ENCODE results near the gene RXRB. TPM values are rescaled to one million over a fixed set of nuclear protein-coding genes. Genes with fewer than 3 reads are reported as not detected.

RXRB gene
- total and polyA plus RNA-seq, 2 donors: 21.4 to 41.6 TPM

DNA sequence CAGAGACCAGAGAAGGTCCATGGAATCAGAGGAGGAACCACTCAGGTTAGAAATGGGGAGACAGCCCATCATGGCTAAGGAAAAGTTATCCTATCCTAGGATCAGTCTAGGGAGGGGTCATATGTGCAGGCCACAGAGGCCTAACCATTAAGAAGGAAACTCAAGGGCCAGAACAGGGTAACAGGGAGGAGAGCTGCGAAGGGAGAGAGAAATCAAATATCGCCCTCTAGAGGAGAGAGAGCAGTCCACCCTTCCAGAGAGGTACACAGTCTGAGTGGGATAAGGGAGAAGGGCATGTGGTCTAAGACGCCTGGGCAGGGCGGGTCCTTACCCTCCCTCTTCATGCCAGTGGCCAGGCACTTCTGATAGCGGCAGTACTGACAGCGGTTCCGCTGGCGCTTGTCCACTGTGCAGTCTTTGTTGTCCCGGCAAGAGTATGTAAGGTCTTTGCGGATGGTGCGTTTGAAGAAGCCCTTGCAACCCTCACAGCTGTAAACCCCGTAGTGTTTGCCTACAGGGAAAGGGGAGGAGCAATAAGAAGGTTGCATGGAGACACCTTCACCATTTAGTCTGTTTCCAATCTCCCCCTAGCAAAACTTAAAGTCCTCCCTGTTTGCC, 2.9 kb downstream of the RXRB start:
- DNase-seq (ENCODE audit: extremely low spot score): no peak
- H3K27ac ChIP-seq (ENCODE audit: low read depth): no peak overlapping the region
- peaks cover 2% of the 10 kb centered on the region for H3K4me1 ChIP-seq (ENCODE audit: insufficient read depth)
- WGBS: 40% methylated on average over 12 of the region's 12 CpGs
- no peak overlapping the region for H3K4me3 ChIP-seq (ENCODE audit: low read depth, low read length)
- no peaks in the 10 kb centered on the region for H3K36me3 ChIP-seq (ENCODE audit: insufficient read depth)

- H3K27ac ChIP-seq (ENCODE audit: low read depth): no peak overlapping the region
- no peak overlapping the region for H3K4me3 ChIP-seq (ENCODE audit: low read depth, low read length)
- no peaks in the 10 kb centered on the region for H3K36me3 ChIP-seq (ENCODE audit: insufficient read depth)
- 77% methylated on average over 15 of the region's 15 CpGs for WGBS
- no peaks in the 10 kb centered on the region for H3K4me1 ChIP-seq (ENCODE audit: insufficient read depth)
- DNase-seq (ENCODE audit: extremely low spot score): no peak
These were observed 4.9 kb downstream of the RXRB start for GRCh38 chr6:33195304-33196165.

- DNase-seq (ENCODE audit: extremely low spot score): no peak
- Histone ChIP-seq H3K27ac (ENCODE audit: low read depth) (no peak overlapping the region), H3K36me3 (ENCODE audit: insufficient read depth) (no peaks in the 10 kb centered on the region), H3K4me3 (ENCODE audit: low read depth, low read length) (no peak overlapping the region), H3K4me1 (ENCODE audit: insufficient read depth) (no peaks in the 10 kb centered on the region)
- WGBS: 51% methylated on average over 8 of the region's 8 CpGs
These were observed 6.0 kb downstream of the RXRB start for GRCh38 chr6:33194431-33194979.

DNA sequence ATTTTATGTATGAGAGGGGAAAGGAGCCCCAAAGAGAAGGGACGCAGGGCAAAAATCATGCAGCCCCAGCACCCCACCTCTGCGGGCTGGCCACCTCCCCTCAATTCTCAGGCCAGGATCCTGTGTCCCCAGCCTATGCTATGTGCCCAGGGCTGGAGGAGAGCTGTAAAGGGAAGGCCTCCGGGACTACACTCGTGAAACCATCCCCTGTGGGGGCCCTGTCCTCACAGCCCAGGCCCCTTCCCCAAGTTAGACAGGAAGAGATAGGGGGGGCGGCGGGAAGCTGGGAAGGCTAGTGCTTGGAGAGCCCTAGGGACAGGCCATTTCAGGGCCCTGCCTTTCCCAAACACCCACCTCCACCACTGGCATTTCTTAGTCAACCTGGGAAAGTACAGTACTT, 6.8 kb downstream of the RXRB start:
- no peak overlapping the region for H3K27ac ChIP-seq (ENCODE audit: low read depth)
- H3K36me3 ChIP-seq (ENCODE audit: insufficient read depth): no peaks in the 10 kb centered on the region
- no peak overlapping the region for H3K4me3 ChIP-seq (ENCODE audit: low read depth, low read length)
- WGBS: 60% methylated on average over 6 of the region's 6 CpGs
- no peaks in the 10 kb centered on the region for H3K4me1 ChIP-seq (ENCODE audit: insufficient read depth)
- no peak for DNase-seq (ENCODE audit: extremely low spot score)

DNA sequence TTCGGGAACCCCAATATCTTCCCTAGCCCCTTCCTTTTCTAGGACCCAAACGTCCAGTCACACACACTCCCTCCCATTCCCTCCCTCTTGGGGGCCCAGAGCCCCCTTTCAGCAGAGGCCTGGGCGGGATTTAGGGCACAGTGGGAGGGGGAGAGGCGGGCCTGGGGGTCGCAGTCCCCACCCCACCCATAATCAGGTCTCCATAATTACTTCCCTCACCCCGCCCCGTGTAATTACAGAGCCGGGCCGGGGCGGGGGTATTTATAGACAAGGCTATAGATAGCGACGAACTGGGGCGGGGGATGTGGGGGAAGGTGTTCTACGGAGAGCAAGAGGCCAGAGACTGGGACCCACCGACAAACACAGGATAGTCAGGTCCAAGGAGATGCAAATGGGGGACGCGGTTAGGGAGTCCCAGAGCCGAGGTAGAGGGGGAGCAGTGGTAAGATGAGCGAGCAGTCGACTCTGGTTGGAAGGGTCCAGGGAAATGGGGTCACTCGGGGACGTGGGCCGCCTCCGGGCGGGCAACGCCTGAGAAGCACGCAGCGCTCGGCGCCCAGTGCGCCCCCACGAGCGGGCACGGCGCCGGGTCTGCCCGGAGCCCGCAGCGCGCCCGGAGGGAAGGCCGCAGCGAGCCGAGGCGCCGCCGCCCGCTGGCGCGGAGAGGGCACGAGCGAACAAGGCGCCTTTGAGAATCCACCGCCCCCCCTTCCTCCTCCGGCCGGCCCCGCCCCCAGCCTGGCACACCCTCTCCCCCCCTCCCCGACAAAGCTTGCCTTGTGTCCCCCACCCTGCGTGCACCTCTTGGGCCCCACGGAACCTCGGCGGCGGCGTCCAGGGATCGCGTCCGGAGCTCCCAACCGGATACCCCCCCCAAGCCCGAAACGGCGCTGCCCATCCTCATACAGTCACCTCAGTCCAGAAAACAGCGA, 7.5 kb downstream of the RXRB start:
- Histone ChIP-seq H3K4me3 (ENCODE audit: low read depth, low read length) (peak overlapping the region; percentile 21), H3K27ac (ENCODE audit: low read depth) (no peak overlapping the region), H3K36me3 (ENCODE audit: insufficient read depth) (no peaks in the 10 kb centered on the region), H3K4me1 (ENCODE audit: insufficient read depth) (no peaks in the 10 kb centered on the region)
- no peak for DNase-seq (ENCODE audit: extremely low spot score)
- 3% methylated on average over 72 of the region's 72 CpGs for WGBS

DNA sequence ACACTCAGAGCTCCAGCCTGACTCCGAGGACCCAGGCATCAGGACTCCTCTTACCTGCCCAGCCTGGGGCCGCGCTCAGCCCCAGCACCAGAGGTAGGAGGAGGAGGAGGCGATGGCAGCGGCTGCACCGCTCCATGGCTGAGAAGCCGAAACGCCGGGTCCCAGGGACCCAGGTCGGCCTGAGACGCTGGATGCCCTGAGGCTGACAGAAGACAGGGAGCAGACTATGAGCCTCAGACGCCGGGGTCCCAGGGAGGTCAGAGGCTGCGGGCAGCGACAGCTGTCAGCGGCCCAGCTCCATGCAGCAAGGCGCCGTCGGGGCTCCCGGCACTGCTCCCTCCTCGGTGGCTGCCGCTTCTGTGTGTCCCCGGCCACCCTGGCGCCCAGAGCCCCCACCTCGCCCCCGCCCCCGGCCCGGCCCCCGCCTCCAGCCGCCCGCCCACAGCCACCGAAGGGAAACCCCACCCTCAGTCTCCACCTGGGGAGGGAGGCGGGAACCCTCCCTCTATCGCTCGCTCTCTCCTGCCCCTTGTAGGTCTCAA, 8.3 kb downstream of the RXRB start, which contains the start of gene COL11A2:
Gene COL11A2 (minus strand): TSS at position 363 of the 542 bp plus-strand sequence. CDS start 227 bp downstream, at position 136.
- no peak for DNase-seq (ENCODE audit: extremely low spot score)
- no peak within 1 kb of the TSS for H3K27ac ChIP-seq (ENCODE audit: low read depth)
- H3K4me1 ChIP-seq (ENCODE audit: insufficient read depth): no peaks in the 10 kb centered on the region
- WGBS: 9% methylated on average over 35 of the region's 35 CpGs
- no peaks in the 10 kb centered on the region for H3K36me3 ChIP-seq (ENCODE audit: insufficient read depth)
- H3K4me3 ChIP-seq (ENCODE audit: low read depth, low read length): peak within 1 kb of the TSS; percentile 21

DNA sequence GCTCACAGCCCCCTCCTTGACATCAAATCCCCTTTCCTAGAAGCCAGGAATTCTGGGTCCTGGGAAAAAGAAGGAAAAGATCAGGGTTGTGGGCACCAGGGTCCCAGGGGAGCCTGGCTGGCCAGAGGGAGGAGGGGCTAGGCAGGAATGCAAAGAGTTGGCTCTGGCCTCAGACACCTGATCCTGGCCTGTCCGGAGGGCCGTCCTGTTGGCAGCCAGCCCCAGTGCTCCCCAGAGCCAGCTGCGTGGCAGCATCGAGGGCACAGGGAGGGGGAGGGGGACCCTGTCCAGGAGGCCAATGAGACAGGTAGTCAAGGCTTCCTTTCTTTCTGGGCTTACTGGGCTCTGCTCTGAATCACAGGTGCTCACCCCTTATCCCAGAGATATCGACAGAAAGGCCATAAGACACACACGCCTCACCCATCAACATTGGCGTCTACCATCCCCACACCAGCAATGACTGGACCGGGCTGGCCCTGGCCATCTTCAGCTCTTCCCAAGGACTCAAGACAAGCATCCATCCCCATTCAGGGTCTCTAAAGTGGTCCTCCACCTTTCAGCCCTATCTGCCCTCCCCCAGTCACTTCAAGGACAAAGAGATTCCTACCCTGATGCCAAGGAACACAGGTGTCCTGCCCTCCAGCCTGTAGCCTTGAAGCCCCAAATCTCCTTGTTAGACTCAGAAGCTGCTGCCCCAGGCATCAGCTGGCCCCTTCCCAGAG, 8.9 kb downstream of the RXRB start:
- H3K4me3 ChIP-seq (ENCODE audit: low read depth, low read length): no peak overlapping the region
- no peak overlapping the region for H3K27ac ChIP-seq (ENCODE audit: low read depth)
- no peaks in the 10 kb centered on the region for H3K4me1 ChIP-seq (ENCODE audit: insufficient read depth)
- 39% methylated on average over 8 of the region's 8 CpGs for WGBS
- DNase-seq (ENCODE audit: extremely low spot score): no peak
- H3K36me3 ChIP-seq (ENCODE audit: insufficient read depth): no peaks in the 10 kb centered on the region

DNA sequence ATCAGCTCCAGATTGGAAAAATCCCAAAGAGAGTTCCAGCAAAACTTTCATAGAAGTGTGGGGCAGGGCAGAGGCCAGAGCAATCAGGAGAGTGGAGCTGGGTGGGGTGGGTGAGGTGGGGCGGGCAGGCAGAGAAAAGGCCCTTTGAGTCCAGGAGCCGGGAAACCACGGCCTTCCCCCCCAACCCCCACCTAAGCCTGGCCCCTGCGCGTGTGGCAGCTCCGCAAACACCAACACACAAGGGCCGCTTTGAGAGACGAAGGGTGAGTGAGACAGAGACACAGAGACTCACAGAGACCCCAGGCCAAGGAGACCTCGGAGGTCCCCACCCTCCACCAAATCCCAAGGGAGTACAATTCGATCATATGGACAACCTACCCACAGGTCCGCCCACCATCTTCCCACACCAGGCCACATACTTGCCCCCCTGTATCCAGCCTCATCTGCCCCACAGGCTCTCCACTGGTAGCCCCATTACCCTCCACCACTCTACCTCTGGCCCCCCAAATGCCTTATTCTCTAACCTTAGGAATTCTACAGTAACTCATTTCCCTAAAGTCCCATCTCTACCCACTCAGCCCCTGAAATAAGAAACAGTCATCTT, 9.9 kb downstream of the RXRB start:
- no peaks in the 10 kb centered on the region for H3K36me3 ChIP-seq (ENCODE audit: insufficient read depth)
- WGBS: 86% methylated on average over 11 of the region's 11 CpGs

DNA sequence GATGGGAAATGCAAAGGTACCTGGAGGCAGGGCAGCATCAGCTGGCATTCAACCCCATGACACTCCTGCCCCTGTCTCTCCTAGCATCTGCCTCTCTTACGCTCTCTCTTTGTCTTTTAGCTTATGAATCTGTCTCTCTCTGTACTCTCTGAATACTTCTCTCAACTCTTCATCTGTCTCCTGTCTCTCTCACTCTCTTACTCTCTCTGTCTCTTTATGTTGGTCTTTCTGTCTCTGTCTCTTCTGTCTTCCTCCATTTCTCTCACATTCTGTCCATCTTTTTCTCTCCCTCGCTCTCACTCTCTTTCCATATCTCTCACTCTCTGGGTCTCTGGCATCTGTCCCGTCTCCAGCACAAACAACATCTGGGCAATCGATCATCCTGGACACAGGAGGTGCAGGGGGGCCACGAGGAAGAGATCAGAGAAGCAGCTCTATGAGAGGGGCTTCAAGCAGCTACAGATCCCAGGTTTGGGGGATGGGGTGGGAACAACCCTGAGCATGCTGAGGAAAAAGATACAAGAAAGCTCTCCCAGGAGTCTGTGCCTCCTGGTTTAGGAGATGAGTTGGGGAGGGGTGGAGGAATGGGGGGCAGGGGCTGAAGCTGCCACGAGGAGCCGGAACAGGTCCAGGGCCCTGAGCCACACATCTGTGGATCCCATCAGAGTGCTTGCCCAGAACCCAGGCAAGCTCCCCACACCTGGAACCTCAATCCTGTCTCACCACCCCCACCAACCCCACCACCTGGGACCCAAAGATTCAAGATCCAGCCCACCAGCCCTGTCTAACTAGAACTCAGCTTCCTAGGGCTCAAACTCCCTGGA, 10.6 kb downstream of the RXRB start:
- no peak overlapping the region for H3K27ac ChIP-seq (ENCODE audit: low read depth)
- H3K36me3 ChIP-seq (ENCODE audit: insufficient read depth): no peaks in the 10 kb centered on the region
- DNase-seq (ENCODE audit: extremely low spot score): no peak
- 53% methylated on average over 7 of the region's 7 CpGs for WGBS
- no peaks in the 10 kb centered on the region for H3K4me1 ChIP-seq (ENCODE audit: insufficient read depth)
- H3K4me3 ChIP-seq (ENCODE audit: low read depth, low read length): no peak overlapping the region

More for the DNA sequence above, 9.9 kb downstream of the RXRB start:
- no peak overlapping the region for H3K27ac ChIP-seq (ENCODE audit: low read depth)
- DNase-seq (ENCODE audit: extremely low spot score): no peak
- H3K4me3 ChIP-seq (ENCODE audit: low read depth, low read length): no peak overlapping the region
- no peaks in the 10 kb centered on the region for H3K4me1 ChIP-seq (ENCODE audit: insufficient read depth)

GRCh38 chr6:33189164-33189563, 11.3 kb downstream of the RXRB start:
- no peaks in the 10 kb centered on the region for H3K4me1 ChIP-seq (ENCODE audit: insufficient read depth)
- DNase-seq (ENCODE audit: extremely low spot score): no peak
- WGBS: 84% methylated on average over 8 of the region's 8 CpGs
- H3K4me3 ChIP-seq (ENCODE audit: low read depth, low read length): no peak overlapping the region
- no peaks in the 10 kb centered on the region for H3K36me3 ChIP-seq (ENCODE audit: insufficient read depth)
- no peak overlapping the region for H3K27ac ChIP-seq (ENCODE audit: low read depth)

DNA sequence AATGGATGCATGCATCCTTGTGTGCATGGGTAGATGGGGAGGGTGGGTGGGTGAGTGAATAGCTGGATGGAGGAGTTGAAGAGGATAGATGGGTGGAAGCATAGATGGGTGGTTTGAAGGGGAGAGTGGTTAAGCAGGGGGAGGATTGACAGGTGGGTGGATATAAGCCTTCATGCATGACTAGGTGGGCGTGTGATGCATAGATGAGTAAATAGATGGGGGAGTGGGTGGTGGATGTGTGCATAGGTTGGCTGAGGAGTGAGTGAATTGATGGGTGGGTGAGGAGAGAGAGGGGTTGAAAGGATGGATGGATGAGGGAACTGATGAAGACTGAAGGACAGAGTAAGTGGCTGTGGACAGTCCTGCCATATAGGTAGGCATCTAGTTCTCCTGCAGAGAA, 12.7 kb downstream of the RXRB start:
- no peak overlapping the region for H3K4me3 ChIP-seq (ENCODE audit: low read depth, low read length)
- 85% methylated on average over 1 of the region's 1 CpG for WGBS
- H3K36me3 ChIP-seq (ENCODE audit: insufficient read depth): no peaks in the 10 kb centered on the region
- H3K27ac ChIP-seq (ENCODE audit: low read depth): no peak overlapping the region
- DNase-seq (ENCODE audit: extremely low spot score): no peak
- H3K4me1 ChIP-seq (ENCODE audit: insufficient read depth): no peaks in the 10 kb centered on the region
